Hepatocyte (in vitro differentiated cells): ENCODE results near the gene MS4A2. TPM values are rescaled to one million over a fixed set of nuclear protein-coding genes. Genes with fewer than 3 reads are reported as not detected.
"Not testable (repeated sequence)": the region's sequence is repeated elsewhere in the genome, so short reads cannot be mapped to it uniquely, and the experiment has no call there.

Experiments used
- DNase-seq: peaks from one replicate; pipeline ENCODE4 v3.0.0-alpha.2; 2016; ENCODE audit warnings: low spot score
- H2AFZ ChIP-seq: fragments of 200-600 bp; sonication (generic); 2 replicates; pipeline ENCODE4 v1.6.0; 2016; ENCODE audit warnings: antibody characterized with exemption, mild to moderate bottlenecking
- H3K27ac ChIP-seq: fragments of 200-600 bp; sonication (generic); 2 replicates; pipeline ENCODE4 v1.5.1; 2016; ENCODE audit warnings: mild to moderate bottlenecking
- H3K27me3 ChIP-seq: fragments of 200-600 bp; sonication (generic); 2 replicates; pipeline ENCODE4 v1.6.1; 2016
- H3K36me3 ChIP-seq: fragments of 200-600 bp; sonication (generic); replicated peaks from 2 replicates; pipeline ENCODE4 v1.5.1; 2016; ENCODE audit warnings: low read depth; ENCODE audit not compliant: insufficient read depth
- H3K4me1 ChIP-seq: fragments of 200-600 bp; sonication (generic); 2 replicates; pipeline ENCODE4 v1.5.1; 2016; ENCODE audit warnings: mild to moderate bottlenecking, moderate library complexity; ENCODE audit not compliant: insufficient read depth
- H3K4me2 ChIP-seq: fragments of 200-600 bp; sonication (generic); 2 replicates; pipeline ENCODE4 v1.6.0; 2016
- H3K4me3 ChIP-seq: fragments of 200-600 bp; sonication (generic); 2 replicates; pipeline ENCODE4 v1.5.1; 2016; ENCODE audit warnings: mild to moderate bottlenecking
- H3K79me2 ChIP-seq: fragments of 200-600 bp; sonication (generic); 2 replicates; pipeline ENCODE4 v1.6.0; 2017; ENCODE audit warnings: mild to moderate bottlenecking
- H3K9me2 ChIP-seq: fragments of 200-600 bp; sonication (generic); replicated peaks from 2 replicates; pipeline ENCODE4 v1.6.0; 2017; ENCODE audit warnings: mild to moderate bottlenecking; ENCODE audit not compliant: insufficient read depth
- H3K9me3 ChIP-seq: fragments of 200-600 bp; sonication (generic); 2 replicates; pipeline ENCODE4 v1.5.1; 2016; ENCODE audit warnings: low read depth, mild to moderate bottlenecking
- H4K20me1 ChIP-seq: fragments of 200-600 bp; sonication (generic); 2 replicates; pipeline ENCODE4 v1.6.0; 2016; ENCODE audit warnings: mild to moderate bottlenecking; ENCODE audit not compliant: insufficient read depth, poor library complexity, severe bottlenecking
- CTCF ChIP-seq: fragments of 200-600 bp; sonication (generic); IDR thresholded peaks from 2 replicates; pipeline ENCODE4 v1.5.1; 2016; ENCODE audit warnings: antibody characterized with exemption, mild to moderate bottlenecking; ENCODE audit not compliant: poor library complexity
- EZH2 ChIP-seq: fragments of 200-600 bp; sonication (generic); IDR thresholded peaks from 2 replicates; pipeline ENCODE4 v1.6.1; 2016; ENCODE audit warnings: antibody characterized with exemption, mild to moderate bottlenecking, borderline replicate concordance
- EZH2phosphoT487 ChIP-seq: fragments of 200-600 bp; sonication (generic); IDR thresholded peaks from one replicate; pipeline ENCODE4 v1.6.1; 2018; ENCODE audit warnings: antibody characterized with exemption, mild to moderate bottlenecking, low read depth, moderate library complexity; ENCODE audit not compliant: unreplicated experiment, severe bottlenecking
- WGBS: methylation state at CpG from one replicate; pipeline ENCODE4 v1.1.6; 2016; ENCODE audit warnings: low lambda C conversion rate; ENCODE audit errors: missing lambda C conversion rate; 5-methylcytosine and 5-hydroxymethylcytosine counted together
- polyA plus RNA-seq: library from polyadenylated mRNA; unstranded; fragments of >200 nt; fragmentation: Nextera tagmentation; extraction: Ambion mirVana; gene quantifications from 2 replicates; pipeline ENCODE4 v1.2.1, GENCODE V29; 2016
- total RNA-seq: library from RNA; depleted of rRNA; stranded (reverse); fragments of >200 nt; gene quantifications from 2 replicates; pipeline ENCODE4 v1.2.3, GENCODE V29; 2014

MS4A2 gene
- total and polyA plus RNA-seq, 2 experiments from 2014 or later: not detected

- Histone ChIP-seq H3K79me2 (no peaks in the 10 kb centered on the region), H3K4me2 (no peak overlapping the region), H3K9me2 (no peaks in the 10 kb centered on the region), H3K27ac (no peak overlapping the region), H4K20me1 (no peaks in the 10 kb centered on the region), H2AFZ (no peak overlapping the region), H3K4me1 (no peaks in the 10 kb centered on the region), H3K9me3 (no peaks in the 10 kb centered on the region), H3K27me3 (no peaks in the 10 kb centered on the region), H3K36me3 (no peaks in the 10 kb centered on the region), H3K4me3 (no peak overlapping the region)
- DNase-seq: no peak
- no peak for TF ChIP-seq EZH2
- no peak for TF ChIP-seq EZH2phosphoT487
- TF ChIP-seq CTCF: no peak
These were observed 37.6 kb downstream of the MS4A2 start for GRCh38 chr11:60125956-60126585.

DNA sequence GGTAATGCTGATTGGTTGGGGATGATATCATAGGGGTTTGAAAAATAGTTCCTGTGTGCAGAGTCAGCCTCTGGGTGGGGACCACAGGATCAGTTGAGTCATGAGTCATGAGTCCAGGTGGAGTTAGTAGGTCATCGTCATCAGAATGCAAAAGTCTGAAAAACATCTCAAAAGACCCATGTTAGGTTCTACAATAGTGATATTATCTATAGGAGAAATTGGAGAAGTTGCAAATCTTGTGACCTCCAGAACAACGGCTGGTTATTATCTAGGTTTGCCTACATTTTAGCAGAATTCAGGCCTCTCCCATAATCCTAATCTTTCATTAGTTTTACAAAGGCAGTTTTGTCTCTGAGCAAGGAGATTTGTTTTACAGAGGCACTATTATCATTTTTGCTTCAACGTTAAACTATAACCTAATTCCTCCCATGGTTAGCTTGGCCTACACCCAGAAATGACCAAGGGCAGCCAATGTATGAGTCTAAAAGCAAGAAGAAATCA lies 38.9 kb downstream of the MS4A2 start:
- no peak overlapping the region for H3K4me3 ChIP-seq
- TF ChIP-seq CTCF (no peak), EZH2phosphoT487 (no peak), EZH2 (no peak)
- H3K79me2 ChIP-seq: no peaks in the 10 kb centered on the region
- H3K4me2 ChIP-seq: no peak overlapping the region
- H4K20me1 ChIP-seq: no peaks in the 10 kb centered on the region
- no peaks in the 10 kb centered on the region for H3K4me1 ChIP-seq
- H2AFZ ChIP-seq: no peak overlapping the region
- no peak for DNase-seq
- no peaks in the 10 kb centered on the region for H3K9me2 ChIP-seq
- no peaks in the 10 kb centered on the region for H3K9me3 ChIP-seq
- WGBS: 64% methylated on average over 3 of the region's 3 CpGs
- H3K27me3 ChIP-seq: no peaks in the 10 kb centered on the region
- H3K36me3 ChIP-seq: no peaks in the 10 kb centered on the region
- H3K27ac ChIP-seq: no peak overlapping the region

DNA sequence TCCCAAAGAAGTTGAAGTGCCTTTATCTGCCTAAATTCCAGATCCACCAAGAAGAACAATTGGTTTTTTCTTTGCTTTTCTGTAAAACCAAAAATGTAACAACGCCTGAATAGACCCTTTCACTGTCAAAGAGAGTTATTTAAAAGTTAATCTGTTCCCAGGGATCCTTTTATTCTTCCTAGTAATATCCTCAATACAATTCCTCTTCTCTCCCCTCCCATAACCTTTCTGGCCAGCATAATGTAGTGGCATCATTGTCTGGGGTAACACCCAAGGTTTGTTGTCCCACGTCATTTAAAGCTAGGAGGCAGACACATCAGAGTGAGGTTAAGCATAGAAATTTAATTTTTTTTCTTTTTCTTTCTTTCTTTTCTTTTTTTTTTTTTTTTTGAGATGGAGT lies 39.9 kb downstream of the MS4A2 start:
- Histone ChIP-seq H3K4me3 (no peak overlapping the region), H3K79me2 (no peaks in the 10 kb centered on the region), H3K36me3 (no peaks in the 10 kb centered on the region), H3K27ac (no peak overlapping the region), H4K20me1 (no peaks in the 10 kb centered on the region), H3K9me3 (no peaks in the 10 kb centered on the region), H2AFZ (no peak overlapping the region), H3K4me2 (no peak overlapping the region), H3K9me2 (no peaks in the 10 kb centered on the region), H3K27me3 (no peaks in the 10 kb centered on the region), H3K4me1 (no peaks in the 10 kb centered on the region)
- no peak for TF ChIP-seq CTCF
- no peak for TF ChIP-seq EZH2
- no peak for TF ChIP-seq EZH2phosphoT487
- WGBS: 71% methylated on average over 2 of the region's 2 CpGs
- no peak for DNase-seq

GRCh38 chr11:60128866-60129265 lies 40.4 kb downstream of the MS4A2 start:
- not testable (repeated sequence) for H3K79me2 ChIP-seq, DNase-seq, H2AFZ ChIP-seq, H3K27ac ChIP-seq, H3K4me3 ChIP-seq, H3K9me2 ChIP-seq, H4K20me1 ChIP-seq, H3K27me3 ChIP-seq, H3K4me1 ChIP-seq, H3K4me2 ChIP-seq, H3K36me3 ChIP-seq, H3K9me3 ChIP-seq
- 92% methylated on average over 4 of the region's 4 CpGs for WGBS
